ENCODE data around the gene FILIP1.

The FILIP1 gene

DNA sequence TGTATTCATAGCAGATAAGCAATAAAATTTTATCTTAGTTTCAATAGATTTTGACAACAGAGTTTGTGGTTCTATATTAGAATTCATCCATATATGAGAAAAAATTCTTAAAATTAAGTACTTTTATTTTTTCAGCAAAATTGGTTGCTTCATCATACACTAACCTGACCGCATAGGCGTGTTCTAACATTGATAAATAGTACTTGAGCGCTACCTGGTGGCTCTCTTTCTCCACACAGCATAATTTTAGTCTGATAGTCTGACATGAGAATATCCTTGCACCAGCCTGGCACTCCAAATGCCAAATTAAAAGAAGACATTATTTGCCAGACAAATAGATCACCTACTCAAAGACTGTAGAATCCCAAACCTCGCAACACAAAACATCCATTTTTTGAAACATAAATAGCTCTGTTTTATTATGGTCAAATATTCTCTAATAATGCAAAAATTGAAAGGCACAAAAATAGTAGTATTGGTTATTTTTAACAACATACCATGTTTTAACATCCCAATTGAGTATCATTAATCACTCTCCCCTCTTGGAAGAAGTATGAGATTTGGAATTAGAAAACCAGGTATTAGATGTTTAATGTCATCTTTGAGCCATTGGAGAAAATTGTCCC is 33.0 kb upstream of the FILIP1 start:
- TF ChIP-seq, protein P1, sequence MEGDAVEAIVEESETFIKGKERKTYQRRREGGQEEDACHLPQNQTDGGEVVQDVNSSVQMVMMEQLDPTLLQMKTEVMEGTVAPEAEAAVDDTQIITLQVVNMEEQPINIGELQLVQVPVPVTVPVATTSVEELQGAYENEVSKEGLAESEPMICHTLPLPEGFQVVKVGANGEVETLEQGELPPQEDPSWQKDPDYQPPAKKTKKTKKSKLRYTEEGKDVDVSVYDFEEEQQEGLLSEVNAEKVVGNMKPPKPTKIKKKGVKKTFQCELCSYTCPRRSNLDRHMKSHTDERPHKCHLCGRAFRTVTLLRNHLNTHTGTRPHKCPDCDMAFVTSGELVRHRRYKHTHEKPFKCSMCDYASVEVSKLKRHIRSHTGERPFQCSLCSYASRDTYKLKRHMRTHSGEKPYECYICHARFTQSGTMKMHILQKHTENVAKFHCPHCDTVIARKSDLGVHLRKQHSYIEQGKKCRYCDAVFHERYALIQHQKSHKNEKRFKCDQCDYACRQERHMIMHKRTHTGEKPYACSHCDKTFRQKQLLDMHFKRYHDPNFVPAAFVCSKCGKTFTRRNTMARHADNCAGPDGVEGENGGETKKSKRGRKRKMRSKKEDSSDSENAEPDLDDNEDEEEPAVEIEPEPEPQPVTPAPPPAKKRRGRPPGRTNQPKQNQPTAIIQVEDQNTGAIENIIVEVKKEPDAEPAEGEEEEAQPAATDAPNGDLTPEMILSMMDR (IDR thresholded peaks at IDR 0.05): peak; percentile 64

DNA sequence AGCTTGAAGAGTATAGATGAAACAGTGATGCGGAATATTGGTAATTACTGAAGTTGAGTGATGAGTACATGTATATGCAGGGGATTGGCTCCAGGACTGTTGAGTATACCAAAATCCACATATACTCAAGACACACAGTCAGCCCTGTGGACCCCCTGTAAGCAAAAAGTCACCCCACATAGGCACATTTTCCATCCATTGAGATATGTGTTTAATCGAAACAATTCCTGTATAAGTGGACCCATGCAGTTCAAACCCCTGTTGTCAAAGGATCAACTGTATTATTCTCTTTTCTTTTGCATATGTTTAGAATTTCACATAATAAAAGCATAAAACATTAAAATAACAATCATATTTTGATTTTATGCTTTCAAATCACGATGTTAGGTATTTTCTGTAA is 32.1 kb upstream of the FILIP1 start:
- TF ChIP-seq, protein P1 (IDR thresholded peaks at IDR 0.05): no peak

GRCh38 chr6:75524322-75524972 is 30.8 kb upstream of the FILIP1 start:
- TF ChIP-seq, protein P1 (IDR thresholded peaks at IDR 0.05): no peak

- TF ChIP-seq, protein P1 (IDR thresholded peaks at IDR 0.05): no peak
Measured at GRCh38 chr6:75516757-75517156, 23.2 kb upstream of the FILIP1 start.

- TF ChIP-seq, protein P1 (IDR thresholded peaks at IDR 0.05): no peak
Measured at GRCh38 chr6:75512591-75512990, 19.0 kb upstream of the FILIP1 start.

GRCh38 chr6:75505424-75505823 is 11.8 kb upstream of the FILIP1 start:
- TF ChIP-seq, protein P1 (IDR thresholded peaks at IDR 0.05): no peak

GRCh38 chr6:75504465-75505222 is 11.0 kb upstream of the FILIP1 start:
- TF ChIP-seq, protein P1 (IDR thresholded peaks at IDR 0.05): no peak
